Stimulated activated CD4-positive, alpha-beta T cell treated with anti-CD3 and anti-CD28 coated beads, Interleukin-4, amount 100 ng/mL, for 4 hours (primary cell): ENCODE data around the gene MEGF6.

Source experiments
- DNase-seq, 2 experiments: peaks; one replicate each; pipeline ENCODE4 v3.0.0-alpha.2; 2020

MEGF6 gene

GRCh38 chr1:3465935-3466321 lies 145.4 kb downstream of the MEGF6 start:
- no peak for DNase-seq

GRCh38 chr1:3465091-3465934 lies 146.0 kb downstream of the MEGF6 start:
- DNase-seq = no peak

- DNase-seq = no peak
Measured at GRCh38 chr1:3464649-3465025, 146.7 kb downstream of the MEGF6 start.

- no peak for DNase-seq
Measured at GRCh38 chr1:3463891-3464648, 147.2 kb downstream of the MEGF6 start.

- no peak for DNase-seq
Measured at GRCh38 chr1:3463408-3463863, 147.9 kb downstream of the MEGF6 start.

GRCh38 chr1:3463013-3463385 lies 148.3 kb downstream of the MEGF6 start:
- no peak for DNase-seq

- no peak for DNase-seq
Measured at GRCh38 chr1:3462356-3463012, 148.8 kb downstream of the MEGF6 start.

- DNase-seq = no peak
Measured at GRCh38 chr1:3461934-3462275, 149.4 kb downstream of the MEGF6 start.

GRCh38 chr1:3461238-3461933 lies 149.9 kb downstream of the MEGF6 start:
- DNase-seq = no peak

GRCh38 chr1:3460672-3461131 lies 150.6 kb downstream of the MEGF6 start:
- DNase-seq = no peak

GRCh38 chr1:3459940-3460671 lies 151.2 kb downstream of the MEGF6 start:
- DNase-seq = no peak

GRCh38 chr1:3459051-3459908 lies 152.0 kb downstream of the MEGF6 start:
- no peak for DNase-seq

- no peak for DNase-seq
Measured at GRCh38 chr1:3457910-3458883, 153.1 kb downstream of the MEGF6 start.

GRCh38 chr1:3456964-3457909 lies 154.1 kb downstream of the MEGF6 start:
- no peak for DNase-seq

GRCh38 chr1:3456449-3456963 lies 154.8 kb downstream of the MEGF6 start:
- DNase-seq = no peak

- no peak for DNase-seq
Measured at GRCh38 chr1:3455670-3456448, 155.4 kb downstream of the MEGF6 start.

GRCh38 chr1:3454811-3455618 lies 156.3 kb downstream of the MEGF6 start:
- no peak for DNase-seq
